Mucosa of descending colon (tissue), 3 donors: ENCODE data around the gene MKNK2. TPM values are rescaled to one million over a fixed set of nuclear protein-coding genes. Genes with fewer than 3 reads are reported as not detected.
A peak's percentile ranks its signal among the peaks of the same experiment; 100 is the strongest.

Experiments
- ATAC-seq: fragments of 200-7000 bp; cut with Tn5 transposase; one replicate; pipeline ENCODE4 v1.9.1; 2020; ENCODE audit warnings: mild to moderate bottlenecking, moderate library complexity
- DNase-seq, 3 donors: peaks; one replicate each; pipeline ENCODE4 v3.0.0-alpha.2; 2020
- H3K36me3 ChIP-seq: fragments of 200-600 bp; one replicate; pipeline ENCODE4 v1.8.0; 2021; ENCODE audit warnings: low read depth, mild to moderate bottlenecking
- H3K4me1 ChIP-seq: fragments of 200-600 bp; one replicate; pipeline ENCODE4 v1.8.0; 2021; ENCODE audit warnings: low read depth, mild to moderate bottlenecking
- H3K4me3 ChIP-seq: fragments of 200-600 bp; one replicate; pipeline ENCODE4 v1.8.0; 2021; ENCODE audit warnings: mild to moderate bottlenecking
- H3K9me3 ChIP-seq: fragments of 200-600 bp; one replicate; pipeline ENCODE4 v1.8.0; 2021; ENCODE audit warnings: mild to moderate bottlenecking
- CTCF ChIP-seq: fragments of 200-600 bp; IDR thresholded peaks from one replicate; pipeline ENCODE4 v1.8.0; 2022; ENCODE audit warnings: antibody characterized with exemption, mild to moderate bottlenecking
- intact Hi-C, 2 donors: fragments of 100-400 bp; cut with DNase I in 1 of 2; cut with micrococcal nuclease in 1 of 2; formaldehyde crosslinking; loops; one replicate each; pipeline versions ENCODE4 v1.11.0 to v1.11.1; 2022; cut with DNase I, micrococcal nuclease
- long read RNA-seq, 2 donors: library from polyadenylated mRNA; unstranded; transcript quantifications; one replicate each; pipeline ENCODE4 v2.0.0, GENCODE V29; 2019 to 2021
- total RNA-seq, 3 donors: library from RNA; stranded (reverse); fragmentation: NEBNext Ultra II Directional in 2 of 3; extraction: Animal tissue kit (Norgen Biotek cat#: 25700) in 2 of 3; gene quantifications; one replicate each; pipeline versions ENCODE4 v1.2.1 to v1.2.4, GENCODE V29; 2021 to 2023
- donor health status: DM: no; HTN: no; CAD: no; lungs with moderate emphysema.
- donor health status: DM: no; HTN: no; CAD: no.
- donor health status: DM: no; HTN: yes; CAD: no.

MKNK2 gene
- 100 to 1,000 TPM; 252 to 330 (median 304) TPM for total RNA-seq
- long read RNA-seq, donor 1, transcript MKNK2-201 (14 exons, 3,774 nt), result minor isoform, 7 of 526 reads
- long read RNA-seq, donor 1, transcript MKNK2-211 (4 exons, 875 nt), result minor isoform, 8 of 526 reads
- long read RNA-seq, donor 1, transcript MKNK2-202 (14 exons, 1,744 nt), result major isoform, 206 of 526 reads
- long read RNA-seq, donor 1, partial matches to known transcripts, result 61 of 526 reads
- long read RNA-seq, donor 1, other reads (novel, unspliced or antisense), result 243 of 526 reads
- long read RNA-seq, donor 2, partial matches to known transcripts, result 4 of 54 reads
- long read RNA-seq, donor 2, other reads (novel, unspliced or antisense), result 50 of 54 reads

- ATAC-seq (peak; percentile 75), DNase-seq (peak; percentile 94 to 96 (median 95))
- intact Hi-C loops, result no loop called here
- Histone ChIP-seq H3K9me3 (no peaks in the 10 kb centered on the region), H3K36me3 (no peaks in the 10 kb centered on the region), H3K4me1 (peaks cover 66% of the 10 kb centered on the region), H3K4me3 (peak within 1 kb of the TSS; percentile 91)
- TF ChIP-seq CTCF, result peak; percentile 55
Measured at GRCh38 chr19:2050991-2051772, at the start of gene MKNK2. TSS of gene MKNK2 (minus strand) at chr19:2051244. CDS start at chr19:2050851, 393 bp downstream.

GRCh38 chr19:2100719-2101061 lies 49.6 kb upstream of the MKNK2 start:
- intact Hi-C loops, result no loop called here
- no peak for DNase-seq
- peaks cover 8% of the 10 kb centered on the region for H3K4me1 ChIP-seq
- no peak for ATAC-seq
- H3K36me3 ChIP-seq, result no peaks in the 10 kb centered on the region
- no peak for TF ChIP-seq CTCF
- peaks cover 2% of the 10 kb centered on the region for H3K9me3 ChIP-seq
- H3K4me3 ChIP-seq, result no peak overlapping the region

GRCh38 chr19:2099937-2100718 lies 49.1 kb upstream of the MKNK2 start:
- ATAC-seq (no peak), DNase-seq (no peak)
- H3K4me3 ChIP-seq, result no peak overlapping the region
- H3K9me3 ChIP-seq, result no peaks in the 10 kb centered on the region
- intact Hi-C loops, result no loop called here
- peaks cover 11% of the 10 kb centered on the region for H3K4me1 ChIP-seq
- H3K36me3 ChIP-seq, result no peaks in the 10 kb centered on the region
- TF ChIP-seq CTCF, result no peak

- no peak for TF ChIP-seq CTCF
- no peaks in the 10 kb centered on the region for H3K36me3 ChIP-seq
- intact Hi-C loops, result no loop called here
- no peak for DNase-seq
- no peaks in the 10 kb centered on the region for H3K9me3 ChIP-seq
- peaks cover 15% of the 10 kb centered on the region for H3K4me1 ChIP-seq
- H3K4me3 ChIP-seq, result no peak overlapping the region
- ATAC-seq, result no peak
Measured at GRCh38 chr19:2099054-2099501, 48.0 kb upstream of the MKNK2 start.

GRCh38 chr19:2097886-2098327 lies 46.9 kb upstream of the MKNK2 start:
- Histone ChIP-seq H3K4me1 (peaks cover 15% of the 10 kb centered on the region), H3K9me3 (no peaks in the 10 kb centered on the region), H3K36me3 (no peaks in the 10 kb centered on the region), H3K4me3 (no peak overlapping the region)
- intact Hi-C loops, result no loop called here
- TF ChIP-seq CTCF, result no peak
- DNase-seq (peak in 2 of 3 donors; percentile 52 to 76), ATAC-seq (no peak)
